ENCODE measurements around the gene TOE1.

DNA sequence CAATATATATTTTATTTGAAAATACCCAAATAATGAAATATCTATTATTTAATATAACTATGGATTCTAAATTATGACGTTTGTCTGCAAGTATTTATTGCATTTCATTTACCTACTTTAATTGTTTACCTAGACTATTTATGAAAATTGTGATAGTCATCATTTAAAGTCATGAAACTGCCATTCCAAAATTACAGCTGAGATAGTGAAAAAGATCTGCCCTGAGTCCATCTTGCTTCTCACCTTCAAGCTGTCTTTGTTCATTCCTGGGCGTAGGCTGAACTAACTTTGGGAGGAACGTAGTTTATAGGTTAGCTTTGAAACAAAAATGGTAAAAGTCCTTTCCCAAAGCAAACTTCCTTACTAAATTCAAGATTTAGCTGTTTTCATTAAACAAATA, 25.7 kb upstream of the TOE1 start:
- TF ChIP-seq, protein P1, sequence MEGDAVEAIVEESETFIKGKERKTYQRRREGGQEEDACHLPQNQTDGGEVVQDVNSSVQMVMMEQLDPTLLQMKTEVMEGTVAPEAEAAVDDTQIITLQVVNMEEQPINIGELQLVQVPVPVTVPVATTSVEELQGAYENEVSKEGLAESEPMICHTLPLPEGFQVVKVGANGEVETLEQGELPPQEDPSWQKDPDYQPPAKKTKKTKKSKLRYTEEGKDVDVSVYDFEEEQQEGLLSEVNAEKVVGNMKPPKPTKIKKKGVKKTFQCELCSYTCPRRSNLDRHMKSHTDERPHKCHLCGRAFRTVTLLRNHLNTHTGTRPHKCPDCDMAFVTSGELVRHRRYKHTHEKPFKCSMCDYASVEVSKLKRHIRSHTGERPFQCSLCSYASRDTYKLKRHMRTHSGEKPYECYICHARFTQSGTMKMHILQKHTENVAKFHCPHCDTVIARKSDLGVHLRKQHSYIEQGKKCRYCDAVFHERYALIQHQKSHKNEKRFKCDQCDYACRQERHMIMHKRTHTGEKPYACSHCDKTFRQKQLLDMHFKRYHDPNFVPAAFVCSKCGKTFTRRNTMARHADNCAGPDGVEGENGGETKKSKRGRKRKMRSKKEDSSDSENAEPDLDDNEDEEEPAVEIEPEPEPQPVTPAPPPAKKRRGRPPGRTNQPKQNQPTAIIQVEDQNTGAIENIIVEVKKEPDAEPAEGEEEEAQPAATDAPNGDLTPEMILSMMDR (IDR thresholded peaks at IDR 0.05), result no peak
- TF ChIP-seq POLR2A (IDR thresholded peaks at IDR 0.05) (no peak), POLR2AphosphoS5 (IDR thresholded peaks at IDR 0.05; ENCODE audit: insufficient read depth in 1 of 2, low read depth in 1 of 2) (no peak)

All from vagina (tissue), 2 donors.